ENCODE results near the gene AZIN2.

GRCh38 chr1:33078030-33078591, 2.8 kb upstream of the AZIN2 start:
- TF ChIP-seq EP300 (IDR thresholded peaks at IDR 0.05): no peak
- TF ChIP-seq CTCF (IDR thresholded peaks at IDR 0.05): no peak
- TF ChIP-seq POLR2A (IDR thresholded peaks at IDR 0.05; ENCODE audit: low read depth): no peak

All from esophagus muscularis mucosa (tissue), 4 donors.